ENCODE measurements around the gene BDP1. TPM values are rescaled to one million over a fixed set of nuclear protein-coding genes. Genes with fewer than 3 reads are reported as not detected.
"Not testable (repeated sequence)": the region's sequence is repeated elsewhere in the genome, so short reads cannot be mapped to it uniquely, and the experiment has no call there.

BDP1 gene
- total RNA-seq, 1 donor from 2014 or later: 36.2 TPM

GRCh38 chr5:71481441-71481840 lies 26.0 kb downstream of the BDP1 start:
- Mint-ChIP-seq H3K4me1 (no peaks in the 10 kb centered on the region), H3K36me3 (peaks cover 22% of the 10 kb centered on the region), H3K9me3 (no peaks in the 10 kb centered on the region), H3K27me3 (ENCODE audit: insufficient read depth, low read depth) (no peaks in the 10 kb centered on the region), H3K27ac (no peak overlapping the region), H3K4me3 (no peak overlapping the region)
- H3K4me1 ChIP-seq: peaks cover 4% of the 10 kb centered on the region
- no peaks in the 10 kb centered on the region for H3K79me2 ChIP-seq (ENCODE audit: low read depth)
- no peak overlapping the region for H3K9ac ChIP-seq
- no peaks in the 10 kb centered on the region for H3K27me3 ChIP-seq
- H2AFZ ChIP-seq (replicated peaks): no peak overlapping the region
- no peaks in the 10 kb centered on the region for H3K9me3 ChIP-seq (ENCODE audit: low read depth)
- no peak for DNase-seq (ENCODE audit: low spot score)
- H3K4me3 ChIP-seq: no peak overlapping the region
- H3F3A ChIP-seq (ENCODE audit: low read depth): peaks cover 8% of the 10 kb centered on the region
- TF ChIP-seq EZH2 (IDR thresholded peaks at IDR 0.05): no peak
- TF ChIP-seq CTCF (IDR thresholded peaks at IDR 0.05): no peak
- TF ChIP-seq EZH2phosphoT487 (IDR thresholded peaks at IDR 0.05): no peak
- H3K4me2 ChIP-seq: no peak overlapping the region
- no peaks in the 10 kb centered on the region for H4K20me1 ChIP-seq (ENCODE audit: low read depth)
- peaks cover 12% of the 10 kb centered on the region for H3K36me3 ChIP-seq
- H3K27ac ChIP-seq: no peak overlapping the region

- no peaks in the 10 kb centered on the region for H3K4me1 Mint-ChIP-seq
- peaks cover 27% of the 10 kb centered on the region for H3K36me3 Mint-ChIP-seq
- no peaks in the 10 kb centered on the region for H3K4me1 ChIP-seq
- no peak overlapping the region for H3K4me2 ChIP-seq
- H3K4me3 ChIP-seq: no peak overlapping the region
- no peaks in the 10 kb centered on the region for H4K20me1 ChIP-seq (ENCODE audit: low read depth)
- H3K27ac ChIP-seq: no peak overlapping the region
- no peak overlapping the region for H3K27ac Mint-ChIP-seq
- peaks cover 17% of the 10 kb centered on the region for H3K36me3 ChIP-seq
- no peaks in the 10 kb centered on the region for H3K9me3 Mint-ChIP-seq
- no peak for DNase-seq (ENCODE audit: low spot score)
- H3K79me2 ChIP-seq (ENCODE audit: low read depth): no peaks in the 10 kb centered on the region
- no peaks in the 10 kb centered on the region for H3K9me3 ChIP-seq (ENCODE audit: low read depth)
- peaks cover under 1% of the 10 kb centered on the region for H3F3A ChIP-seq (ENCODE audit: low read depth)
- H3K27me3 Mint-ChIP-seq (ENCODE audit: insufficient read depth, low read depth): no peaks in the 10 kb centered on the region
- TF ChIP-seq EZH2 (IDR thresholded peaks at IDR 0.05): no peak
- no peak for TF ChIP-seq CTCF (IDR thresholded peaks at IDR 0.05)
- TF ChIP-seq EZH2phosphoT487 (IDR thresholded peaks at IDR 0.05): no peak
- H3K4me3 Mint-ChIP-seq: no peak overlapping the region
- no peak overlapping the region for H3K9ac ChIP-seq
- H2AFZ ChIP-seq (replicated peaks): no peak overlapping the region
- H3K27me3 ChIP-seq: no peaks in the 10 kb centered on the region
Measured at GRCh38 chr5:71482132-71482531, 26.7 kb downstream of the BDP1 start.

GRCh38 chr5:71483355-71483754 lies 27.9 kb downstream of the BDP1 start:
- Mint-ChIP-seq H3K27ac (no peak overlapping the region), H3K27me3 (ENCODE audit: insufficient read depth, low read depth) (no peaks in the 10 kb centered on the region), H3K4me3 (no peak overlapping the region), H3K4me1 (no peaks in the 10 kb centered on the region), H3K36me3 (peaks cover 22% of the 10 kb centered on the region), H3K9me3 (no peaks in the 10 kb centered on the region)
- no peaks in the 10 kb centered on the region for H3F3A ChIP-seq (ENCODE audit: low read depth)
- no peak overlapping the region for H3K4me2 ChIP-seq
- peaks cover 22% of the 10 kb centered on the region for H3K36me3 ChIP-seq
- TF ChIP-seq EZH2 (IDR thresholded peaks at IDR 0.05) (no peak), EZH2phosphoT487 (IDR thresholded peaks at IDR 0.05) (no peak)
- no peak overlapping the region for H3K9ac ChIP-seq
- H2AFZ ChIP-seq (replicated peaks): no peak overlapping the region
- H4K20me1 ChIP-seq (ENCODE audit: low read depth): no peaks in the 10 kb centered on the region
- no peaks in the 10 kb centered on the region for H3K27me3 ChIP-seq
- no peaks in the 10 kb centered on the region for H3K9me3 ChIP-seq (ENCODE audit: low read depth)
- no peak for DNase-seq (ENCODE audit: low spot score)
- H3K79me2 ChIP-seq (ENCODE audit: low read depth): no peaks in the 10 kb centered on the region
- H3K27ac ChIP-seq: no peak overlapping the region
- no peaks in the 10 kb centered on the region for H3K4me1 ChIP-seq
- no peak overlapping the region for H3K4me3 ChIP-seq

- Mint-ChIP-seq H3K27ac (no peak overlapping the region), H3K36me3 (peaks cover 30% of the 10 kb centered on the region), H3K4me3 (no peak overlapping the region), H3K4me1 (no peaks in the 10 kb centered on the region), H3K9me3 (no peaks in the 10 kb centered on the region), H3K27me3 (ENCODE audit: insufficient read depth, low read depth) (no peaks in the 10 kb centered on the region)
- H4K20me1 ChIP-seq (ENCODE audit: low read depth): no peaks in the 10 kb centered on the region
- no peaks in the 10 kb centered on the region for H3K27me3 ChIP-seq
- no peaks in the 10 kb centered on the region for H3K79me2 ChIP-seq (ENCODE audit: low read depth)
- no peak overlapping the region for H3K4me2 ChIP-seq
- H2AFZ ChIP-seq (replicated peaks): no peak overlapping the region
- no peak overlapping the region for H3K4me3 ChIP-seq
- no peaks in the 10 kb centered on the region for H3K9me3 ChIP-seq (ENCODE audit: low read depth)
- H3K4me1 ChIP-seq: no peaks in the 10 kb centered on the region
- peaks cover 21% of the 10 kb centered on the region for H3K36me3 ChIP-seq
- no peak overlapping the region for H3K27ac ChIP-seq
- H3K9ac ChIP-seq: no peak overlapping the region
- TF ChIP-seq EZH2phosphoT487 (IDR thresholded peaks at IDR 0.05) (no peak), EZH2 (IDR thresholded peaks at IDR 0.05) (no peak), CTCF (IDR thresholded peaks at IDR 0.05) (no peak)
- no peak for DNase-seq (ENCODE audit: low spot score)
- H3F3A ChIP-seq (ENCODE audit: low read depth): no peaks in the 10 kb centered on the region
Measured at GRCh38 chr5:71492817-71493615, 37.6 kb downstream of the BDP1 start.

- H3K4me3 ChIP-seq; H3K4me1 ChIP-seq; DNase-seq (ENCODE audit: low spot score); H4K20me1 ChIP-seq (ENCODE audit: low read depth); H3K4me3 Mint-ChIP-seq; H3F3A ChIP-seq (ENCODE audit: low read depth); H3K9me3 Mint-ChIP-seq; H3K9ac ChIP-seq; H3K4me2 ChIP-seq; H3K27me3 ChIP-seq; H3K27me3 Mint-ChIP-seq (ENCODE audit: insufficient read depth, low read depth); H3K27ac ChIP-seq; H2AFZ ChIP-seq (replicated peaks); H3K27ac Mint-ChIP-seq; H3K79me2 ChIP-seq (ENCODE audit: low read depth); H3K9me3 ChIP-seq (ENCODE audit: low read depth); H3K4me1 Mint-ChIP-seq: not testable (repeated sequence)
- H3K36me3 Mint-ChIP-seq: peaks cover 30% of the 10 kb centered on the region
- peaks cover 22% of the 10 kb centered on the region for H3K36me3 ChIP-seq
Measured at GRCh38 chr5:71494202-71494601, 38.8 kb downstream of the BDP1 start.

All from neural progenitor cell (in vitro differentiated cells).